B cell (primary cell): ENCODE measurements around the gene STX18. TPM values are rescaled to one million over a fixed set of nuclear protein-coding genes. Genes with fewer than 3 reads are reported as not detected.

Experiments used
- ATAC-seq: fragments of 200-7000 bp; cut with Tn5 transposase; one replicate; pipeline ENCODE4 v1.10.0; 2021; ENCODE audit warnings: low read depth, mild to moderate bottlenecking, moderate number of reproducible peaks, moderate library complexity
- CTCF ChIA-PET: fragments of 350-600 bp; sonication (Branson Sonifier 250); formaldehyde crosslinking; loops from one replicate; lab custom pipeline; 2021; ENCODE audit warnings: antibody characterized with exemption, inconsistent platforms; lab: Charles Lee
- POLR2A ChIA-PET: fragments of 350-600 bp; sonication (Branson Sonifier 250); formaldehyde crosslinking; loops from one replicate; lab custom pipeline; 2021; ENCODE audit warnings: antibody characterized with exemption; lab: Charles Lee
- DNase-seq: peaks from one replicate; pipeline ENCODE4 v3.0.0; 2013
- H2AFZ ChIP-seq: 2 replicates; pipeline ENCODE4 v1.6.1; 2012; ENCODE audit warnings: mild to moderate bottlenecking, low read depth, low read length; ENCODE audit not compliant: insufficient read depth, poor library complexity, severe bottlenecking
- H3K27ac ChIP-seq, 2 donors: 1 replicate in 1 of 2; 2 replicates in 1 of 2; pipeline ENCODE4 v1.5.1; 2012 to 2013; ENCODE audit warnings: low read length in 2 of 2, mild to moderate bottlenecking in 2 of 2, moderate library complexity in 1 of 2
- H3K27me3 ChIP-seq, 4 experiments: fragments of 200-600 bp in 1 of 4; sonication (generic) in 1 of 4; replicated peaks in 1 of 4; 1 replicate in 2 of 4; 2 replicates in 2 of 4; pipeline versions ENCODE4 v1.6.1 to v1.7.0; 2013 to 2016; ENCODE audit warnings: low read length in 3 of 4, mild to moderate bottlenecking in 2 of 4, mixed read lengths in 1 of 4, moderate library complexity in 1 of 4; ENCODE audit not compliant: insufficient read depth in 4 of 4, control insufficient read depth in 3 of 4; ENCODE audit errors: control extremely low read depth in 1 of 4
- H3K36me3 ChIP-seq, 2 experiments: replicated peaks in 1 of 2; 1 replicate in 1 of 2; 2 replicates in 1 of 2; pipeline versions ENCODE4 v1.6.1 to v1.7.1; 2013; ENCODE audit warnings: low read length in 1 of 2; ENCODE audit not compliant: insufficient read depth in 2 of 2, control insufficient read depth in 1 of 2; ENCODE audit errors: control extremely low read depth in 1 of 2, extremely low read depth in 1 of 2
- H3K4me1 ChIP-seq, 2 donors: fragments of 200-600 bp in 1 of 2; sonication (generic) in 1 of 2; 1 replicate in 1 of 2; 2 replicates in 1 of 2; pipeline versions ENCODE4 v1.5.1 to v1.6.1; 2013 to 2017; ENCODE audit warnings: low read length in 2 of 2; ENCODE audit not compliant: control insufficient read depth in 2 of 2, insufficient read depth in 2 of 2
- H3K4me2 ChIP-seq: replicated peaks from 2 replicates; pipeline ENCODE3; 2012; ENCODE audit warnings: mild to moderate bottlenecking, low read depth, low read length; ENCODE audit not compliant: poor library complexity, severe bottlenecking
- H3K4me3 ChIP-seq, 5 experiments: fragments of 200-600 bp in 1 of 5; sonication (generic) in 1 of 5; 1 replicate in 3 of 5; 2 replicates in 2 of 5; pipeline versions ENCODE4 v1.5.1 to v1.7.0; 2011 to 2016; ENCODE audit warnings: low read length in 4 of 5, mild to moderate bottlenecking in 4 of 5, low read depth in 2 of 5, control low read depth in 1 of 5, moderate library complexity in 1 of 5; ENCODE audit not compliant: insufficient read depth in 1 of 5; ENCODE audit errors: control extremely low read depth in 1 of 5, extremely low read depth in 1 of 5
- H3K79me2 ChIP-seq: fragments of 200-600 bp; sonication (generic); one replicate; pipeline ENCODE4 v1.6.0; 2016; ENCODE audit warnings: low read length; ENCODE audit not compliant: control insufficient read depth, insufficient read depth
- H3K9ac ChIP-seq: fragments of 200-600 bp; sonication (generic); 2 replicates; pipeline ENCODE4 v1.6.1; 2017; ENCODE audit warnings: mild to moderate bottlenecking, low read length, moderate library complexity
- H3K9me3 ChIP-seq, 3 donors: one replicate each; pipeline versions ENCODE4 v1.6.1 to v1.7.1; 2013; ENCODE audit warnings: low read length in 2 of 3; ENCODE audit not compliant: control insufficient read depth in 2 of 3, insufficient read depth in 1 of 3; ENCODE audit errors: control extremely low read depth in 1 of 3
- H4K20me1 ChIP-seq: 2 replicates; pipeline ENCODE4 v1.6.0; 2012; ENCODE audit warnings: mild to moderate bottlenecking, low read length; ENCODE audit not compliant: insufficient read depth, control insufficient read depth, poor library complexity, severe bottlenecking
- H3K27ac Mint-ChIP-seq: one replicate; pipeline ENCODE4 v1.8.0; 2021; ENCODE audit warnings: mixed read lengths
- H3K27me3 Mint-ChIP-seq: one replicate; pipeline ENCODE4 v1.8.0; 2021; ENCODE audit warnings: mixed read lengths
- H3K4me1 Mint-ChIP-seq: one replicate; pipeline ENCODE4 v1.8.0; 2021; ENCODE audit warnings: mixed read lengths
- H3K4me3 Mint-ChIP-seq: one replicate; pipeline ENCODE4 v1.8.0; 2021; ENCODE audit warnings: mixed read lengths
- H3K9me3 Mint-ChIP-seq: one replicate; pipeline ENCODE4 v1.8.0; 2022; ENCODE audit warnings: mixed read lengths; ENCODE audit not compliant: insufficient read depth
- CTCF ChIP-seq: fragments of 200-600 bp; IDR thresholded peaks from one replicate; pipeline ENCODE4 v1.8.0; 2022; ENCODE audit warnings: antibody characterized with exemption, mild to moderate bottlenecking
- EZH2 ChIP-seq: IDR thresholded peaks from 2 replicates; pipeline ENCODE4 v1.6.1; 2012; ENCODE audit warnings: borderline replicate concordance, low read depth, mild to moderate bottlenecking, moderate library complexity, low read length; ENCODE audit not compliant: insufficient read depth, poor library complexity, severe bottlenecking
- WGBS: methylation state at CpG from one replicate; pipeline ENCODE4 v1.1.5; 2013; ENCODE audit warnings: missing lambda C conversion rate; ENCODE audit not compliant: insufficient coverage; 5-methylcytosine and 5-hydroxymethylcytosine counted together
- intact Hi-C: fragments of 100-400 bp; cut with micrococcal nuclease; formaldehyde crosslinking; loops from one replicate; pipeline ENCODE4 v1.10.0; 2022
- polyA plus RNA-seq: library from polyadenylated mRNA; depleted of rRNA; stranded (reverse); fragments of >200 nt; gene quantifications from 2 replicates; pipeline ENCODE4 v1.2.3, GENCODE V29; 2012
- total RNA-seq, 2 donors: library from RNA; stranded (reverse); fragments of 120-200 nt in 1 of 2; gene quantifications; 1 replicate in 1 of 2; 2 replicates in 1 of 2; pipeline versions ENCODE4 v1.2.3 to v1.2.4, GENCODE V29; 2013 to 2022

The STX18 gene
- total and polyA plus RNA-seq, 2 donors (not counting 1 experiment from before 2014, with no cell fraction given) = 20.3 to 33.6 TPM

GRCh38 chr4:4395371-4395770 is 146.5 kb downstream of the STX18 start:
- peaks cover 0 to 18% (median 2%) of the 10 kb centered on the region in 4 experiments for H3K27me3 ChIP-seq
- no peak overlapping the region for H2AFZ ChIP-seq
- no peaks in the 10 kb centered on the region for H3K79me2 ChIP-seq
- H4K20me1 ChIP-seq = no peaks in the 10 kb centered on the region
- H3K4me2 ChIP-seq = no peak overlapping the region
- H3K9me3 ChIP-seq = peaks cover 0 to 12% (median 0%) of the 10 kb centered on the region in 3 donors
- H3K9ac ChIP-seq = no peak overlapping the region
- ATAC-seq (no peak), DNase-seq (no peak)
- Mint-ChIP-seq H3K4me3 (no peak overlapping the region), H3K27me3 (peaks cover 31% of the 10 kb centered on the region), H3K4me1 (peaks cover 4% of the 10 kb centered on the region), H3K27ac (no peak overlapping the region), H3K9me3 (no peaks in the 10 kb centered on the region)
- TF ChIP-seq EZH2 (no peak), CTCF (no peak)
- intact Hi-C loops = no loop called here
- H3K36me3 ChIP-seq = no peaks in the 10 kb centered on the region
- H3K4me1 ChIP-seq = peaks cover 0 to 10% of the 10 kb centered on the region in 2 donors
- ChIA-PET POLR2A (no interaction called here), CTCF (interaction anchor here (1.2 kb wide), 1 partner anchor 36 kb away, joined by 3 read pairs; no protein-coding TSS in a partner anchor)
- WGBS = 82% methylated on average over 9 of the region's 9 CpGs
- no peak overlapping the region for H3K4me3 ChIP-seq
- no peak overlapping the region for H3K27ac ChIP-seq

GRCh38 chr4:4394644-4395043 is 147.2 kb downstream of the STX18 start:
- Mint-ChIP-seq H3K4me1 (peaks cover 4% of the 10 kb centered on the region), H3K4me3 (no peak overlapping the region), H3K27me3 (peaks cover 35% of the 10 kb centered on the region), H3K27ac (no peak overlapping the region), H3K9me3 (no peaks in the 10 kb centered on the region)
- ChIA-PET POLR2A (no interaction called here), CTCF (no interaction called here)
- Histone ChIP-seq H3K27me3 (peaks cover 0 to 23% (median 4%) of the 10 kb centered on the region in 4 experiments), H4K20me1 (no peaks in the 10 kb centered on the region), H3K4me2 (no peak overlapping the region), H3K4me1 (peaks cover 0 to 10% of the 10 kb centered on the region in 2 donors), H3K36me3 (no peaks in the 10 kb centered on the region), H2AFZ (no peak overlapping the region), H3K79me2 (no peaks in the 10 kb centered on the region), H3K9ac (no peak overlapping the region), H3K27ac (no peak overlapping the region), H3K9me3 (peaks cover 0 to 12% (median 0%) of the 10 kb centered on the region in 3 donors), H3K4me3 (no peak overlapping the region)
- TF ChIP-seq CTCF (no peak), EZH2 (no peak)
- ATAC-seq (no peak), DNase-seq (no peak)
- intact Hi-C loops = no loop called here
- 83% methylated on average over 9 of the region's 9 CpGs for WGBS
